Stimulated activated CD8-positive, alpha-beta memory T cell treated with anti-CD3 and anti-CD28 coated beads, Interleukin-12 subunit alpha, Interleukin-12 subunit beta, amount 100 ng/mL, for 4 hours (primary cell): ENCODE results near the gene TMEM231.
"Not testable (repeated sequence)": the region's sequence is repeated elsewhere in the genome, so short reads cannot be mapped to it uniquely, and the experiment has no call there.

Source experiments
- DNase-seq: peaks from one replicate; pipeline ENCODE4 v3.0.0-alpha.2; 2020; ENCODE audit warnings: low read depth

TMEM231 gene

DNA sequence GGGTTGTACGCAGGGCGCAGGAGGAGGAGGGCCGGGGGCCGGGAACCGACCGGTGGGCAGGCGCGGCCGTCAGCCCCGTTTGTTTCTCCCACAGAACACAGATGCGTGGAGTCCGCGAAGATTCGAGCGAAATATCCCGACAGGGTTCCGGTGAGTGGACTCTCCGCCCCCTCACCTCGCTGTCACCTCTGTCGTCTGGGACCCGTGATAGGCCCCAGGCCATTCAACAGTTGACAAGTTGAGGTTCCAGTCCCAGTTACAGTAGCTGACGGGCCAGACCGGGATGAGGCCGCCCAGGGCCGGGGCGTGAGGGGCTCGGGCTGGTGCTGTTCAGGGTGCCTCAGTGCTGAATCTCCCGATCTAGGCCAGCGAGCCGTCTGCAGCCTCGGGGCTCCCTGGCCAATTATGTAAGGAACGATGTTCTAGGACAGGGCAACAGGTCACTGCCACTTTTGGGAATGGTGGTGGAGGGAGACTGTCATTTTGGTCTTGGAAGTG is 10.8 kb upstream of the TMEM231 start:
- DNase-seq, result no peak

GRCh38 chr16:75566040-75566757 is 10.1 kb upstream of the TMEM231 start, which contains the start of gene GABARAPL2:
Gene GABARAPL2 (plus strand): TSS chr16:75566379. CDS start chr16:75566487, 108 bp downstream.
- DNase-seq, result peak; percentile 88

GRCh38 chr16:75565640-75566039 is 9.6 kb upstream of the TMEM231 start:
- no peak for DNase-seq

- DNase-seq, result no peak
Observed at GRCh38 chr16:75559564-75560372, 3.7 kb upstream of the TMEM231 start.

DNA sequence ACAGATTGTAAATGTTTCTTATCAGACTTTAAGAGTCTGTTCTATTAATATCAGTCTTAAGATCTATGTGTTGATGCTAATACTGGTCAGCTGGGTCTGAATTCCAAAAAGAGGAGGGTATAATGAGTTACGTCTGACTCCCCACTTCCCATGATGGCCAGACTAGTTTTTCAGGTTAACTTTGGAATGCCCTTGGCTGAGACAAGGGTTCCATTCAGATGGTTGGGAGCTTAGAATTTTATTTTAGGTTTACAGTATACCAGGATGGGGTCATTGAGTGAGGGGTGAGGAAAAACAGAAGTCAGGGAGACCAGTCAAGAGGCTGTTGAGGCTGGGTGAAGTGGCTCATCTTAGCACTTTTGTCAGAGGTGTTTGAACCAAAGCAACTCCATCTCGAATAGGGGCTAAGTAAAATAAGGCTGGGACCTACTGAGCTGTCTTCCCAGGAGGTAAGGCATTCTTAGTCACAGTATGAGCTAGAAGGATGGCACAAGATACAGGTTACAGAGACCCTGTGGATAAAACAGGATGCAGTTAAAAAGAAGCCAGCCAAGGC is 2.9 kb upstream of the TMEM231 start:
- no peak for DNase-seq

GRCh38 chr16:75556431-75556950 is 439 bp upstream of the TMEM231 start:
- DNase-seq, result no peak

DNA sequence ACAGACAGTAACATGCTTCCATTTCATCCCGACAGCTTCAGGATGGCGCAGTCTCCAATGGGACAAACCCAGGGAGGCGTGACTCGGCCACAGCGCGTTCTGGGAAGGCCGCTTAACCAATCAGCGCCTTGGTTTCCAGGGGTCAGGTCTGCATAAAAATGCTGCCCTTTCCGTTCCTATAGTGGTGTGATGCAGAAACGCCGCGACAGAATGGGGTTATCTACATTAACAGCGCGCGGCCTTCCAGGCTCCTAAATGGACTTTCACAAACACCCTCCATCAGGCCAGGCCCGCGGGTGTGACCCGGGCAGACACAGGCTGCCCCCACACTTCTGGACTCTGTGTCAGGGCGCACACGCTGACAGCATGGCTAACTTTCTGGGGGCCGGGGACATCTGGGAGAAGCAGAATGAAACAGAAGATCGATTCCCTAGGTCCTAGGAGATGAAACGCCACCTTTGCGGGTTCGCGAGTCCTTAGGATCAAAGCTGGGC is 792 bp downstream of the TMEM231 start:
- DNase-seq, result no peak

GRCh38 chr16:75552951-75553350 is 3.1 kb downstream of the TMEM231 start:
- no peak for DNase-seq

- DNase-seq, result no peak
Observed at GRCh38 chr16:75550211-75550662, 5.8 kb downstream of the TMEM231 start.

DNA sequence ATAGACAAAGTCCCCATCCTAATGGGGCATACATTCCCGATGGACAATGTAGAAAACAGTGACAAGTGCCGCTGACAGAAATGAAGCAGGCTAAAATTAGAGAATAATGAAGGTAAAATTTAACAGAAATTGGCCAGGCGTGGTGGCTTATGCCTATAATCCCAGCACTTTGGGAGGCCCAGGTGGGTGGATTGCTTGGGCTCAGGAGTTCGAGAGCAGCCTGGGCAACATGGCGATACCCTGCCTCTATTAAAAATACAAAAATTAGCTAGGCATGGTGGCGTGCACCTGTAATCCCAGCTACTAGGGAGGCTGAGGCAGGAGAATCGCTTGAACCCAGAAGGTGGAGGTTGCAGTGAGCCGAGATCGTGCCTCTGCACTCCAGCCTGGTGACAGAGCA is 7.6 kb downstream of the TMEM231 start:
- DNase-seq, result not testable (repeated sequence)

DNA sequence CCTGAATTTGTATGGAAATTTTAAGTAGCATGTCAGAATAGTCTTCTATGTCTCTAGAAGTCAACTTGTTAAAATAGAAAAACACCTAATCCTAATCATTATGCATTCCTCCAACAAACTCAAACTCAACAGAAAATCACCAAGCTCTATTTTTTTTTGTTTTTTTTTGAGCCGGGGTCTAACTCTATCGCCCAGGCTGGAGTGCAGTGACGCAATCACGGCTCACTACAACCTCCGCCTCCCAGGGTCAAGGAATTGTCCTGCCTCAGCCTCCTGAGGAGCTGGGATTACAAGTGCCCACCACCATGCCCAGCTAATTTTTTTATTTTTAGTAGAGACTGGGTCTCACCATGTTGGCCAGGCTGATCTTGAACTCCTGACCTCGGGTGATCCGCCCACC is 9.8 kb downstream of the TMEM231 start:
- DNase-seq, result no peak

DNA sequence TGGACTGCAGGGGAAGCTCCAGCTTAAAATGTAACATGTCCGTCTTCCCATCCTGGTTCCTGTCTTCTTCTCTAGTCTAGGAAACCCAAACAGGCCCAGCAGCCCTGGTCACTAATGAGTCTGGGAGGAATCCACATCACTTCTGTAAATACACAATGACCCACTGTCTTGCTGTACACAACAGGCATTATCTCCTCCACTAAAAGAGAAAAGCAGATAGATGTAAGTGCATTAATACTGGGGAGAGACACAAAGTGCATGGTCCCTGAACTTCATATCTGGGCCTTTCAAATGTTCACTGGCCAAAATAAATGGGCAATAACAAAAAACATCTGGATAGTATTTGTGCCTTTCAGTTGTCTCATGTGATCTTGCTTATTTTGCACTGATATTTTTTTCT is 10.2 kb downstream of the TMEM231 start:
- DNase-seq, result not testable (repeated sequence)

GRCh38 chr16:75542462-75542861 is 13.6 kb downstream of the TMEM231 start:
- not testable (repeated sequence) for DNase-seq

- DNase-seq, result no peak
Observed at GRCh38 chr16:75541236-75541635, 14.8 kb downstream of the TMEM231 start.

GRCh38 chr16:75538882-75539565 is 17.0 kb downstream of the TMEM231 start:
- DNase-seq, result not testable (repeated sequence)

- no peak for DNase-seq
Observed at GRCh38 chr16:75537776-75538175, 18.3 kb downstream of the TMEM231 start.

DNA sequence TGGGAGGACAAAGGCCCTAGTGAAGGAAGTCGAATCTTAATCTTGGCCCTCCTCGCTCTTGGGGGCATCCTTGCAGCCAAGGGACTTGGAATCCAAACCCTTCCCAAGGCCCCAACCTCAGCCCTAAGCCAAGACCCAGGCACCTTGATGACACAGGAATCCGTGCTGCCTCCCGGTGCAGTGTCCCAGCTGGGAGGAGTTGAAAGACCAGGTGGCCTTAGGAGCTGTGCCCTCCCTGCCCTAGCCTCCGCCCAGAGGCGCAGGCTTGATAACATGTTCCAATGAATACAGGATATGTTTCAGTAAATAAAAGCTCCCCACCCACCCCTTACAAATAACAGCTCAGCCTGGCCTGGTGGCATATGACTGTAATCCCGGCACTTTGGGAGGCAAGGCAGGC is 20.2 kb downstream of the TMEM231 start, which contains the start of gene CHST5:
TSS of gene CHST5 (minus strand) at position 208 of the 400 bp plus-strand sequence. CDS start 5,724 bp downstream, outside the sequence.
- no peak for DNase-seq

GRCh38 chr16:75535211-75535843 is 20.7 kb downstream of the TMEM231 start:
- DNase-seq, result no peak

GRCh38 chr16:75534560-75535205 is 21.4 kb downstream of the TMEM231 start:
- no peak for DNase-seq

GRCh38 chr16:75532791-75533190 is 23.3 kb downstream of the TMEM231 start:
- DNase-seq, result no peak
